SK-N-SH (cell line): ENCODE results near the gene SMAP1. TPM values are rescaled to one million over a fixed set of nuclear protein-coding genes. Genes with fewer than 3 reads are reported as not detected.

ENCODE experiments used
- CTCF ChIA-PET: fragments of 300-600, 350-600 bp; formaldehyde crosslinking; extraction: SDS; loops from one replicate; lab custom pipeline; 2021; lab: Yijun Ruan, JAX
- POLR2A ChIA-PET: fragments of 350-600 bp; sonication (Branson Sonifier 250); formaldehyde crosslinking; extraction: SDS; loops from one replicate; lab custom pipeline; 2020; ENCODE audit warnings: antibody characterized with exemption, inconsistent platforms; lab: Yijun Ruan, JAX
- DNase-seq: peaks from one replicate; pipeline ENCODE4 v3.0.0; 2012
- H2AFZ ChIP-seq: fragments of 200-600 bp; sonication (generic); 2 replicates; pipeline ENCODE4 v1.8.1; 2016; ENCODE audit warnings: antibody characterized with exemption, mild to moderate bottlenecking, low read depth
- H3F3A ChIP-seq: fragments of 200-600 bp; sonication (generic); replicated peaks from 2 replicates; pipeline ENCODE3; 2016; ENCODE audit warnings: antibody characterized with exemption, mild to moderate bottlenecking; ENCODE audit not compliant: insufficient read depth
- H3K27ac ChIP-seq, 2 experiments: fragments of 200-500 bp in 1 of 2; fragments of 200-600 bp in 1 of 2; sonication (Bioruptor generic) in 1 of 2; sonication (generic), shearing (Covaris generic) in 1 of 2; 2 replicates each; pipeline versions ENCODE4 v1.5.1 to v1.6.1; 2014 to 2016; ENCODE audit warnings: low read depth in 2 of 2, inconsistent platforms in 1 of 2, low read length in 1 of 2, mild to moderate bottlenecking in 1 of 2, mixed read lengths in 1 of 2
- H3K27me3 ChIP-seq: fragments of 200-600 bp; sonication (generic), shearing (Covaris generic); 2 replicates; pipeline ENCODE4 v1.6.1; 2016; ENCODE audit warnings: mixed run types; ENCODE audit not compliant: insufficient read depth
- H3K36me3 ChIP-seq, 2 experiments: fragments of 200-500 bp in 1 of 2; fragments of 200-600 bp in 1 of 2; sonication (Bioruptor generic) in 1 of 2; sonication (generic) in 1 of 2; replicated peaks in 1 of 2; 2 replicates each; pipeline versions ENCODE3 to v1.5.1; 2014 to 2016; ENCODE audit warnings: low read length in 1 of 2, mild to moderate bottlenecking in 1 of 2; ENCODE audit not compliant: insufficient read depth in 2 of 2, control insufficient read depth in 1 of 2
- H3K4me1 ChIP-seq, 2 experiments: fragments of 200-500 bp in 1 of 2; fragments of 200-600 bp in 1 of 2; sonication (Bioruptor generic) in 1 of 2; sonication (generic), shearing (Covaris generic) in 1 of 2; 2 replicates each; pipeline versions ENCODE4 v1.5.1 to v1.6.1; 2014 to 2016; ENCODE audit warnings: low read depth in 1 of 2, low read length in 1 of 2, mixed run types in 1 of 2; ENCODE audit not compliant: insufficient read depth in 2 of 2, control insufficient read depth in 1 of 2
- H3K4me2 ChIP-seq: fragments of 200-600 bp; sonication (generic), shearing (Covaris generic); 2 replicates; pipeline ENCODE4 v1.6.1; 2017; ENCODE audit warnings: mixed run types
- H3K4me3 ChIP-seq, 2 experiments: fragments of 200-500 bp in 1 of 2; fragments of 200-600 bp in 1 of 2; sonication (Bioruptor generic) in 1 of 2; sonication (generic), shearing (Covaris generic) in 1 of 2; 2 replicates each; pipeline versions ENCODE4 v1.5.1 to v1.8.1; 2014 to 2016; ENCODE audit warnings: low read depth in 2 of 2, inconsistent platforms in 1 of 2, low read length in 1 of 2, mild to moderate bottlenecking in 1 of 2, mixed read lengths in 1 of 2, moderate library complexity in 1 of 2
- H3K79me2 ChIP-seq: fragments of 200-600 bp; sonication (generic); 2 replicates; pipeline ENCODE4 v1.8.1; 2017; ENCODE audit warnings: mild to moderate bottlenecking; ENCODE audit not compliant: insufficient read depth
- H3K9ac ChIP-seq: fragments of 200-600 bp; sonication (generic); 2 replicates; pipeline ENCODE4 v1.6.1; 2017; ENCODE audit warnings: mixed run types
- H3K9me2 ChIP-seq: fragments of 200-600 bp; sonication (generic); 2 replicates; pipeline ENCODE4 v1.6.1; 2017; ENCODE audit warnings: mixed run types
- H3K9me3 ChIP-seq: fragments of 200-600 bp; sonication (generic); 2 replicates; pipeline ENCODE4 v1.6.1; 2017; ENCODE audit warnings: mixed run types, mild to moderate bottlenecking, moderate library complexity
- H4K20me1 ChIP-seq: fragments of 200-600 bp; sonication (generic); 2 replicates; pipeline ENCODE4 v1.6.1; 2017; ENCODE audit warnings: mild to moderate bottlenecking, mixed run types; ENCODE audit not compliant: insufficient read depth
- EZH2phosphoT487 ChIP-seq: fragments of 200-600 bp; sonication (generic); IDR thresholded peaks from 2 replicates; pipeline ENCODE4 v1.6.1; 2017; ENCODE audit warnings: low read depth, mixed run types, mild to moderate bottlenecking, antibody characterized with exemption, moderate library complexity, borderline replicate concordance
- GABPA ChIP-seq: IDR thresholded peaks from 2 replicates; pipeline ENCODE4 v1.4.0; 2012; ENCODE audit warnings: low read depth, mild to moderate bottlenecking
- MXI1 ChIP-seq: IDR thresholded peaks from 2 replicates; pipeline ENCODE4 v1.6.1; 2012; ENCODE audit warnings: mild to moderate bottlenecking, low read depth, low read length, improper control_type of control experiment
- RCOR1 ChIP-seq: fragments of 150-350 bp; IDR thresholded peaks from 2 replicates; pipeline ENCODE4 v1.6.1; 2017; ENCODE audit warnings: antibody characterized with exemption, low read length
- SIN3A ChIP-seq: IDR thresholded peaks from 2 replicates; pipeline ENCODE4 v1.6.1; 2012; ENCODE audit warnings: low read depth, mild to moderate bottlenecking, low read length, moderate library complexity, borderline replicate concordance
- SMC3 ChIP-seq: IDR thresholded peaks from 2 replicates; pipeline ENCODE4 v1.6.1; 2012; ENCODE audit warnings: low read depth, low read length, improper control_type of control experiment
- TCF12 ChIP-seq: IDR thresholded peaks from 2 replicates; pipeline ENCODE4 v1.4.0; 2012
- WGBS: methylation state at CpG from one replicate; pipeline ENCODE4 v1.1.6; 2017; ENCODE audit warnings: low lambda C conversion rate; 5-methylcytosine and 5-hydroxymethylcytosine counted together
- polyA plus RNA-seq, 3 experiments: library from polyadenylated mRNA; depleted of rRNA; stranded (reverse); fragments of >200 nt; gene quantifications; 2 replicates each; pipeline ENCODE4 v1.2.3, GENCODE V29; 2012
- TF ChIP-seq, protein P1 (sequence below): fragments of 150-350 bp; IDR thresholded peaks from 2 replicates; pipeline ENCODE4 v1.6.1; 2017; ENCODE audit warnings: antibody characterized with exemption, low read length, low read depth, borderline replicate concordance
- TF ChIP-seq, protein P2 (sequence below): IDR thresholded peaks from 2 replicates; pipeline ENCODE4 v1.6.1; 2012; ENCODE audit warnings: mild to moderate bottlenecking, low read depth, low read length, moderate library complexity

The SMAP1 gene
- polyA plus RNA-seq, 1 of the 3 experiments (the other 2 are of a cell fraction) = 12.6 TPM

DNA sequence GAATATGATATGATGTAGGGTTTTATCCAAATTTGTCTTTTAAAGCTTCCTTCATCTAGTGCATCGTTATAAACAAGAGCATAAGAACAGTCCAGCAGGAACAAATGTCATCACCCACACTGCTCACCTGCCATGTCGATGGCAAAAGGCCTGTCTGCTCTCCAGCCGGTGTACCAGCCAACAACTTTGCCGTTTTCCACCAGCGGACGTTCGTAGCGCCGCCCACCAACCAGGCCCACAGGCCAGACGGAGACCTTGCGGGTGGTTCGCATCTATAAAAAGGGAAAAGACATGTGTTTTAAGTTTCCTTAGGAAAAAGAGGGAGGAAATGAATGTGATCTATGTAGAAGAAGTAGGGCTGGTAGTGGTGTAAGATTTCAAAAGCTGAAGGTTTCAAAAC, 226.3 kb downstream of the SMAP1 start:
- Histone ChIP-seq H3K79me2 (no peaks in the 10 kb centered on the region), H3K27ac (no peak overlapping the region), H4K20me1 (no peaks in the 10 kb centered on the region), H3K9ac (no peak overlapping the region), H3K4me1 (no peaks in the 10 kb centered on the region), H3K9me3 (no peaks in the 10 kb centered on the region), H3K4me3 (no peak overlapping the region), H3K36me3 (no peaks in the 10 kb centered on the region), H3K9me2 (no peaks in the 10 kb centered on the region), H3K4me2 (no peak overlapping the region), H3K27me3 (no peaks in the 10 kb centered on the region; the same call in 1 of the 2 replicates), H2AFZ (no peak overlapping the region), H3F3A (no peaks in the 10 kb centered on the region)
- WGBS = 85% methylated on average over 12 of the region's 12 CpGs
- DNase-seq = no peak
- POLR2A ChIA-PET = no interaction called here
- CTCF ChIA-PET = interaction anchor here (1.2 to 4.3 kb wide), 3 partner anchors 9 to 187 kb away, joined by 3 to 26 read pairs (median 5); no protein-coding TSS in a partner anchor
- TF ChIP-seq SMC3 = no peak

DNA sequence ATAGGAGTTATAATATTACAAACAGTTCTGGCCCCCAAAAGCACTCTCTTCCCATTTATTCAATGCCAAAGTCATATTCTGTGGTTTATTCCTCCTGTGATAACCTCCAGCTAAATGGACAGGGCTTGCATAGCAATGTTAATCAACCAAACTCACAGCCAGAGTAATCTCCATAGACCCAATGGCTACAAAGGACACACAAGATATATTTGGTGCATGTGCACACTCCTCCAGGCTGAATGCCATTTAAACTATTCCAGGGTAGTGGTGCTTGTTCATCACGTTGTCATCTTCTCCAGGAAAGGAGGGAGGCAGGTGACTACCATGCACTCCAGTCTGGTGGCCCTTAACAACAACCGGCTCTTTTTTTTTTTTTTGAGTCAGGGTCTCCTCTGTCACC, 232.4 kb downstream of the SMAP1 start:
- Histone ChIP-seq H3K4me2 (no peak overlapping the region), H3K4me1 (no peaks in the 10 kb centered on the region), H3K79me2 (no peaks in the 10 kb centered on the region), H3K9me2 (no peaks in the 10 kb centered on the region), H3K9ac (no peak overlapping the region), H3K36me3 (no peaks in the 10 kb centered on the region), H3K9me3 (no peaks in the 10 kb centered on the region), H3K4me3 (no peak overlapping the region), H3K27ac (no peak overlapping the region), H4K20me1 (no peaks in the 10 kb centered on the region), H2AFZ (no peak overlapping the region), H3K27me3 (no peaks in the 10 kb centered on the region), H3F3A (no peaks in the 10 kb centered on the region)
- TF ChIP-seq EZH2phosphoT487 (no peak), SIN3A (no peak), RCOR1 (no peak), MXI1 (no peak), GABPA (no peak), TCF12 (no peak)
- TF ChIP-seq, protein P1, sequence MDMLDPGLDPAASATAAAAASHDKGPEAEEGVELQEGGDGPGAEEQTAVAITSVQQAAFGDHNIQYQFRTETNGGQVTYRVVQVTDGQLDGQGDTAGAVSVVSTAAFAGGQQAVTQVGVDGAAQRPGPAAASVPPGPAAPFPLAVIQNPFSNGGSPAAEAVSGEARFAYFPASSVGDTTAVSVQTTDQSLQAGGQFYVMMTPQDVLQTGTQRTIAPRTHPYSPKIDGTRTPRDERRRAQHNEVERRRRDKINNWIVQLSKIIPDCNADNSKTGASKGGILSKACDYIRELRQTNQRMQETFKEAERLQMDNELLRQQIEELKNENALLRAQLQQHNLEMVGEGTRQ = no peak
- TF ChIP-seq, protein P2, sequence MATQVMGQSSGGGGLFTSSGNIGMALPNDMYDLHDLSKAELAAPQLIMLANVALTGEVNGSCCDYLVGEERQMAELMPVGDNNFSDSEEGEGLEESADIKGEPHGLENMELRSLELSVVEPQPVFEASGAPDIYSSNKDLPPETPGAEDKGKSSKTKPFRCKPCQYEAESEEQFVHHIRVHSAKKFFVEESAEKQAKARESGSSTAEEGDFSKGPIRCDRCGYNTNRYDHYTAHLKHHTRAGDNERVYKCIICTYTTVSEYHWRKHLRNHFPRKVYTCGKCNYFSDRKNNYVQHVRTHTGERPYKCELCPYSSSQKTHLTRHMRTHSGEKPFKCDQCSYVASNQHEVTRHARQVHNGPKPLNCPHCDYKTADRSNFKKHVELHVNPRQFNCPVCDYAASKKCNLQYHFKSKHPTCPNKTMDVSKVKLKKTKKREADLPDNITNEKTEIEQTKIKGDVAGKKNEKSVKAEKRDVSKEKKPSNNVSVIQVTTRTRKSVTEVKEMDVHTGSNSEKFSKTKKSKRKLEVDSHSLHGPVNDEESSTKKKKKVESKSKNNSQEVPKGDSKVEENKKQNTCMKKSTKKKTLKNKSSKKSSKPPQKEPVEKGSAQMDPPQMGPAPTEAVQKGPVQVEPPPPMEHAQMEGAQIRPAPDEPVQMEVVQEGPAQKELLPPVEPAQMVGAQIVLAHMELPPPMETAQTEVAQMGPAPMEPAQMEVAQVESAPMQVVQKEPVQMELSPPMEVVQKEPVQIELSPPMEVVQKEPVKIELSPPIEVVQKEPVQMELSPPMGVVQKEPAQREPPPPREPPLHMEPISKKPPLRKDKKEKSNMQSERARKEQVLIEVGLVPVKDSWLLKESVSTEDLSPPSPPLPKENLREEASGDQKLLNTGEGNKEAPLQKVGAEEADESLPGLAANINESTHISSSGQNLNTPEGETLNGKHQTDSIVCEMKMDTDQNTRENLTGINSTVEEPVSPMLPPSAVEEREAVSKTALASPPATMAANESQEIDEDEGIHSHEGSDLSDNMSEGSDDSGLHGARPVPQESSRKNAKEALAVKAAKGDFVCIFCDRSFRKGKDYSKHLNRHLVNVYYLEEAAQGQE = no peak
- POLR2A ChIA-PET = no interaction called here
- WGBS = 51% methylated on average over 2 of the region's 2 CpGs
- DNase-seq = no peak
- CTCF ChIA-PET = interaction anchor here (1.5 to 2.2 kb wide), 3 partner anchors 12 to 55 kb away, joined by 3 to 10 read pairs (median 7); no protein-coding TSS in a partner anchor
